Measurements from ENCODE around the gene FEZ2.

Gene FEZ2

GRCh38 chr2:36586672-36587071 lies 11.3 kb downstream of the FEZ2 start:
- DNase-seq = no peak

DNA sequence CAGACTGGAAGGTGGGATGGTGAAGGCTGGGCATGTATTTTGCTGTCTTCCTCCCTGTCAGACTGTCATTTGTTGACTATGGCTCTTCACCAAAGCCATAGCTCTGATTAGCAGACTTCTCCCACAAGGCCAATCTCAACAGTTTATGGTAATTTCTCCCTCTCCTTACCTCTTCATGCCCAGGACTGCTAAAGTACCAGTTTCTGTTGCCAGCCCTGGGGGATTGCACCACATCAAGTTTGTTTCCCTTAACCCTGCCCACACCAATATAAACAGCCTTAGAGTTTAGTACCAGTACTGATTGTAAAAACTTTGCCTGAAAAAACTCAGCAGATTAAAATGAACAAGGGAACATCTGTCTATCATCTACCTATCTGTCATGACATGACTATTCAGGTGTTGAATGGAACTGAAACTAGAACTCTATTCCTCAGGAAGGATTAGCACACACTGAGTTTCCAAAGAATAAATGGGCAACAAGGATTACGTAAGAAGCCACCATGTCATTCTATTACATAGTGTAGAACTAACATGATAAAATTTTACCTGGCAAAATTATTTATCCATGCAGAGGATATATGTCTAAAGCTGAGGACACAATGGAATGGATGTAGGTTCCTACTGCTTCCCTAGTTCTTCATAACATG lies 13.7 kb downstream of the FEZ2 start:
- DNase-seq = no peak

- DNase-seq = no peak
Observed at GRCh38 chr2:36582951-36583350, 15.0 kb downstream of the FEZ2 start.

- no peak for DNase-seq
Observed at GRCh38 chr2:36582538-36582937, 15.4 kb downstream of the FEZ2 start.

DNA sequence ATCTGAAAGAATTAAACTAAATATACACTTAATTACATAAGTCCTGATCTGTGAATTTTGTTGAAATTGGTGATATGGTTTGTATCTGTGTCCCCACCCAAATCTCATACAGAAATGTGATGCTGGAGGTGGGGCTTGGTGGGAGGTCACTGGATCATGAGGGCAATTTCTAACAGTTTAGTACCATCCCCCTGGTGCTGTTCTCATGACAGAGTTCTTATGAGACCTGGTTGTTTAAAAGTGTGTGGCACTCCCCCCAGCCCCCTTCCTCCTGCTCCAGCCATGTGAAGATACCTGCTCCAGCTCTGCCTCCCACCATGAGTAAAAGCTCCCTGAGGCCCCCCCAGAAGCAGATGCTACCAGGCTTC lies 18.7 kb downstream of the FEZ2 start:
- no peak for DNase-seq

DNA sequence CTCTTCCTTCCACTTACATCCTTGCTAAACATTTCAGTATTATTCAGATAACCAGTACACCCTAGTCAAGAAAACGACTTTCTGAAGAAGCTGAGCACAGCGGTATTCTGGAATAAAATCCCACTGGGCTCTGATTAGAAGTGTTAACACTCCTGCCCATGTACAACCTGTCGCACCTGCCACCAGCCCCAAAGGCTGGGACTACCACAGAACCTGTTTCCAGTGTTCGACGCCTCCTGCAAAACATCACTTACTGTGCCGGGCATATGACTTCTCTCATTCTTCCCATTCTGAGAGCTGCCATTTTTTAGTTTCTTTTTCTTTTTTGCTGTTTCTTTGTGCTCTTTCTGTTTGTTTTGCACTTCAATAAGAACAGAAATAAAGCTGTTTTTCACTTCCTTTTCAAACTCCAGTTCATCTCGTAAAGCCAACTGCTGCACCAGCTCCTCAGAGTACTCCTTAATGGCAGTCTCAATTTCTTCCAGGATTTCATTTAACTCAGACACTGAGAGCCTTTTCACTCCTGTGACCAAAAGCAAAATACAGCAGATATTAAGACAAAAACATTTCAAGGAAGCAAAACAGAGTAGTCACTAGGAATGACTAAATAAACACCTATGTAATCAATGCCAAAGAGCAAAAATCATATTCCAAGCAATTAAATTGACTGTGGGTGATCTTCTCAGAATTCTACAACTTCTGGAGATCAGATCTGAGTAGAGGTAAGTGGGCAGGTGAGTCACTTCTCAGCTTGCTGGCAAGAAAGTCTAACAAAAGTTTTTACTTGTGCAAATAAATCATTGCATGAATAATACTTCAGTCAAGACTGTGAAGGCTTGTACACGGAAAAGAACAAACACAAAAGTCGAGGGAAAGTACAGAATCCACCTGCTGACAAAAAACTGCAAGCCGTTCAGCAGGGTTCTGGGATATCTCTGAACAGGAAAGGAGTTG lies 19.3 kb downstream of the FEZ2 start:
- DNase-seq = no peak

DNA sequence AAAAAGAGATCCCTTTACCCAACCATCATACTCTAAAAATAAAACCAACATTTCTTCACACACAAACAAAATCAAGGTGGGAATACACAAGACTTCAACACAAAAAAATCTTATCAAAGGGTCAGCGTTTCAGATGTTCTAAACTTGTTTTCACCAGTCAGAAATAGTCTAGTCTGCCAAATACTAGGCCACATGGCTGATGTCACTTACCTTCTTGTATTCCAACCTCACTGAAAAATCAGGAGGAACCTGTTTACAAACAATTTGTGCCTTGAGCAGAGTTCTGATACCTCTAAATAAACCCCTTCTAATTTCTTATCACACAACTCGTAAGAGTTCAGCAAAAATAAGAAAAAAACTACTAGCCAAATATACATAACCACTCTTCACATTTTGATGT lies 20.1 kb downstream of the FEZ2 start:
- DNase-seq = no peak

GRCh38 chr2:36574560-36574959 lies 23.4 kb downstream of the FEZ2 start:
- DNase-seq = no peak

DNA sequence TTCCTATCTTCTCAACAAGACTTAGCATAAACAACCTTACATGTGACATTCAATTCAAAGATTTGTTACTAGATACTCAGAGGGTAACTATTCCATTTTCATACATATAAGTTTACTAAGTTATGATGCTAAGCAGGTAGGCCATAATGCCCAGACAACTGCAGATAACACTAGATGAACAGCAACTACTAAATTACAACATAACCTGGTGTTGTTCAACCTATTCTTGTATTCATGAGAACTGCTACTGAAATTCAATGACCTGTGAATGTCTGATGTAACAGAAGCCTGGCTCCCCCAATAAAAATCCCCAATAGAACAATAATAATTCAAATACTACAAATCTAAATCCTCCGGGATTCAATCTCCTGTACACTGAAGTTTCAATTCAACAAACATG lies 24.8 kb downstream of the FEZ2 start:
- no peak for DNase-seq

GRCh38 chr2:36572719-36573059 lies 25.3 kb downstream of the FEZ2 start:
- no peak for DNase-seq

- no peak for DNase-seq
Observed at GRCh38 chr2:36572054-36572718, 25.8 kb downstream of the FEZ2 start.

- no peak for DNase-seq
Observed at GRCh38 chr2:36570416-36570815, 27.6 kb downstream of the FEZ2 start.

GRCh38 chr2:36569267-36569856 lies 28.6 kb downstream of the FEZ2 start:
- DNase-seq = no peak

DNA sequence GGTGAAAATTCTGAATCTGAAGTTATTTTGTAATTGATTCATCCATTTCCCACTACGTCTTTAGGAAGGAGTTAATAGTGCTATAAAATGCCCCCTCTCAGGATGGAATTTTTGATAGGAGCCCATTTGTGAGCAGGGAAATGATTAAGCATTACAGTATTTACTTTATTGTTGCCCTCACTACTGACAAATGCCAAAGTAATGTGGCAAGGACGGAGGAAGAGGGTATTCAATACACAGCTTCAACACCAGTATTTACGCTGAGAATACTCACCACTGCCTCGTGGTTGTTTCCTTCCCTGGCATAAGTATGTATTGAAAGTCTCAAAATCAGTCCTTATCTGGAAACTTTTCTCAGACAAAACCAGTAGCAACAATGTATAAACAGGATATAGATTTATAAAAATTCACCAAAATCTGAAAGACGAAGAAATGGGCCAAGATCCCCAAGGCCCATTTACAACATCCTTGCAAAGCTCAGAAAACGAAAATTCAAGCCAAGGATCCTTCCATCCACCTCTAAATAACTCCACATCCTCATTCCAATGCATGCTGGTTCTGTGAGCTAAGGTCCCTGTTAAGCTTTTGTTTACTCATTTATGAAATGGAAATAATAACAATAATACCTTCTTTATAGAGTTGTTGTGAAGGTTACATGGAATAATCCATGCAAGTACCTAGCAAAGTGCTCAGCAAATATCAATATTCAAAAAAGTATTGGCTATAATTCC lies 29.3 kb downstream of the FEZ2 start:
- no peak for DNase-seq

DNA sequence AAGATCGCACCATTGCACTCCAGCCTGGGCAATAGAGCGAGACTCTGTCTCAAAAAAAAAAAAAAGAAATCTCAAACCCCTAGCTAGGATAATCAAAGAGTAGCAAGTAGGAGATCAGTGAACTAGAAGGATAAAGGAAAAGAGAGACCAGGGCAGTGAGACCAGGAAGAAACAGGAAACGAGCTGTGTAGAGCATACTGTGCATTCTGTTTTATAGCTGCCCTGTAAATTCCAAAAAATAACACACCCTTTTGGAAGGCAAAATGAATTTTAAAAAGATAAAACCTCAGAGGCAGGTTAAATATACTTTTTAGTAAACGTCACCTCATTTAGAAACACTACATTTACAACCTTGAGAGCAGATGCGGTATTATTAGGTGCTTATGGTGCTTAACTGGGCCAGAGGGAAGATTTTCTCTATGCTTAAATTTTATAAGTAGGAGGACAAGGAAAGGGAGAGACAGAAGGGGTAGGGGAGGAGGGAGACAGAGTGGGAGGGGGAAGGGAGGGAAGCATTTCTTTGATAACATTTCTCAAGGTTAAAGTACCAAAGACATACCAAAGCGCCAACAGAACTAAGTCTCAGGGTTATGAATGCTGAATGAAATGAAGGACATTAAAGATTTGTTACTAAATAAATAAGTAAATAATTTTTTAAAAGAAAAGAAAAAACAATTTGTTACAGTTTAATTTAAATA lies 30.1 kb downstream of the FEZ2 start:
- DNase-seq = no peak

DNA sequence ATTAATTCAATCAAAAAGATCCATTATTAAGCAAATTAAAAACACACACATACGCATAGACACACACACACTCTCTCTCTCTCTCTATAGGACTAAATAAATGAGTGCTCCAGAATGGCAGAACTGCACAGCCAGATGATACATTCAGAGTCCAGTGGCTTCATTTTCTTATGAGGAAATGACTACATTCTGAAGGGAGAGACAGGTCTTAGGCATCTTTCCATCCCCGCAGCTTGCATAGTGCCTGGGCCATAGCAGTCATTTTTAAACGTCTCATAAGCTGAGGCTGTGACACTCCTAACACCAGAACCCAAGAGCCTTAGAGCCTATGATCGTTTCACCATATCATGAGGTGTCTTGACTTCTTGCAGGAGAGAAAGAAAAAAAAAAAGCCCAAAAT lies 31.1 kb downstream of the FEZ2 start:
- no peak for DNase-seq

- DNase-seq = no peak
Observed at GRCh38 chr2:36565712-36566111, 32.3 kb downstream of the FEZ2 start.

- no peak for DNase-seq
Observed at GRCh38 chr2:36564377-36564930, 33.5 kb downstream of the FEZ2 start.

- DNase-seq = no peak
Observed at GRCh38 chr2:36562973-36563532, 34.9 kb downstream of the FEZ2 start.

GRCh38 chr2:36562240-36562639 lies 35.7 kb downstream of the FEZ2 start:
- no peak for DNase-seq

- no peak for DNase-seq
Observed at GRCh38 chr2:36561237-36561944, 36.6 kb downstream of the FEZ2 start.

Measured in stimulated activated CD8-positive, alpha-beta memory T cell treated with anti-CD3 and anti-CD28 coated beads, Interleukin-4, amount 100 ng/mL, for 48 hours (primary cell).